NCI-H345 treated with DMSO at 0.1 percent for 48 hours (cell line): ENCODE data around the gene IGFBP4.

Experiments used
- DNase-seq: peaks from one replicate; lab custom pipeline; 2025; ENCODE audit not compliant: unreplicated experiment; lab: John Stamatoyannopoulos, UW

IGFBP4 gene

GRCh38 chr17:40470932-40471828 lies 27.9 kb downstream of the IGFBP4 start:
- DNase-seq = no peak

GRCh38 chr17:40471846-40472732 lies 28.8 kb downstream of the IGFBP4 start:
- no peak for DNase-seq

- no peak for DNase-seq
These were observed 29.6 kb downstream of the IGFBP4 start for GRCh38 chr17:40472733-40473452.

GRCh38 chr17:40473573-40474365 lies 30.5 kb downstream of the IGFBP4 start:
- no peak for DNase-seq

GRCh38 chr17:40474419-40475002 lies 31.3 kb downstream of the IGFBP4 start:
- no peak for DNase-seq

- DNase-seq = no peak
These were observed 32.1 kb downstream of the IGFBP4 start for GRCh38 chr17:40475234-40475908.

GRCh38 chr17:40477796-40478195 lies 34.5 kb downstream of the IGFBP4 start:
- no peak for DNase-seq

GRCh38 chr17:40478486-40478885 lies 35.2 kb downstream of the IGFBP4 start:
- DNase-seq = no peak

- no peak for DNase-seq
These were observed 36.7 kb downstream of the IGFBP4 start for GRCh38 chr17:40479754-40480480.

- no peak for DNase-seq
These were observed 37.3 kb downstream of the IGFBP4 start for GRCh38 chr17:40480501-40481003.

GRCh38 chr17:40481106-40481505 lies 37.9 kb downstream of the IGFBP4 start:
- no peak for DNase-seq

- no peak for DNase-seq
These were observed 39.5 kb downstream of the IGFBP4 start for GRCh38 chr17:40482722-40483121.

GRCh38 chr17:40483679-40484078 lies 40.4 kb downstream of the IGFBP4 start:
- no peak for DNase-seq

- no peak for DNase-seq
These were observed 41.2 kb downstream of the IGFBP4 start for GRCh38 chr17:40484285-40484972.

- no peak for DNase-seq
These were observed 41.8 kb downstream of the IGFBP4 start for GRCh38 chr17:40484973-40485530.

- no peak for DNase-seq
These were observed 42.7 kb downstream of the IGFBP4 start for GRCh38 chr17:40485851-40486521.
